Effector CD8-positive, alpha-beta T cell (primary cell): ENCODE results near the gene TUBA3E.
"Not testable (repeated sequence)": the region's sequence is repeated elsewhere in the genome, so short reads cannot be mapped to it uniquely, and the experiment has no call there.

Experiments
- DNase-seq: peaks from one replicate; lab custom pipeline; 2025; lab: John Stamatoyannopoulos, UW

Gene TUBA3E

DNA sequence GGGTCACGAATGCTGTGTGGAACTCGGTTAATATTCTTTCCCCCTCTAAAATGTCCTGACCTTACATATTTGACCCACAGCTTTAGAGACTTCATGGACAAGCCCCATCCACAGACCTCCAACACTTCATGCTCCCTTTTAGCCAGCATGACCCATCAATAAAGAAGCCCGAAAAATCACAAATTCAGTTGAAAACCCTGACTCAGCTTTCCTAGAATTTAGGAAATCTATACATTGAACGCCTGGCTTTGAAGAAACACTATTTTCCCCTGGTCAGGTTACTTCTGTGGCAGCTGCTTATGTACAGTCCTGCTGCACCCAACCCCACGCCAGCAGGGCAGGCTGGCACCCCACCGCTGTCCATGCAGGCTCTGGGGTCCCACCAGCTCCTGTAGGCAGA lies 6.9 kb downstream of the TUBA3E start:
- not testable (repeated sequence) for DNase-seq

DNA sequence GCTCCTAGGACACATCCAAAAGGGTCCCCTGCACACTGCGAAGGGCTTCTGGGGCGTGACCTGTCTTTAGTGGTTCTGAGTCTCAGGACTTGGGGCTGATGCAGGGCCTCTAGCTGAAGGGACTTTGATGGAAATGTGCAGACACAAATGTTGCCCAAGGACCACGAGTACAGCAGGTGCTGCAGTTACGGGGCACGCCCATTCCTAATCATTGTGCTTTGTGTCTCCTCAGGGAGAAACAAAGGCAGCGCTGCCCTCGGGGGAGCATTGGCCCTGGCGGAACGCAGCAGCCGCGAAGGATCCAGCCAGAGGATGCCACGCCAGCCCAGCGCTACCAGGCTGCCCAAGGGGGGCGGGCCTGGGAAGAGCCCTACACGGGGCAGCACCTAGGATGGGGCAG lies 8.0 kb downstream of the TUBA3E start:
- DNase-seq = no peak

DNA sequence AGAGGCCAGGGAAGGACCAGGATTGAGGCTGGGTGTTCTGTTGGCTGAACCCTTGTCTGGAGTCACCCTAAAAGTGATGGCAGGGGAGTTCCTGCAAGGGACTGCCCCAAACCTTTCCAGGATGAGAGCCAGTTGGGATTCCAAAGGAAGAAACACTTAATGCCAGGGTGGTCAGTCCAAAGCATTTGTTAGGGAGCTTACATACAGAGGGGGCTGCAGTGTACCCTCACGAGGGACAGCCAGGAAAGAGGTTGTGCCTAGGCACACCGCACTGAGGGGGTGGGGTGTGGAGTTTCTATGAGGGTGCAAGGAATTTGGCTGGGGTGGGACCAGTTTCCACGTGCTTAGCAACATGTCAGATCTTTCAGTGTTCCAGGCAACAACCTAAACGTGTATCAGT lies 9.3 kb downstream of the TUBA3E start:
- DNase-seq = not testable (repeated sequence)

DNA sequence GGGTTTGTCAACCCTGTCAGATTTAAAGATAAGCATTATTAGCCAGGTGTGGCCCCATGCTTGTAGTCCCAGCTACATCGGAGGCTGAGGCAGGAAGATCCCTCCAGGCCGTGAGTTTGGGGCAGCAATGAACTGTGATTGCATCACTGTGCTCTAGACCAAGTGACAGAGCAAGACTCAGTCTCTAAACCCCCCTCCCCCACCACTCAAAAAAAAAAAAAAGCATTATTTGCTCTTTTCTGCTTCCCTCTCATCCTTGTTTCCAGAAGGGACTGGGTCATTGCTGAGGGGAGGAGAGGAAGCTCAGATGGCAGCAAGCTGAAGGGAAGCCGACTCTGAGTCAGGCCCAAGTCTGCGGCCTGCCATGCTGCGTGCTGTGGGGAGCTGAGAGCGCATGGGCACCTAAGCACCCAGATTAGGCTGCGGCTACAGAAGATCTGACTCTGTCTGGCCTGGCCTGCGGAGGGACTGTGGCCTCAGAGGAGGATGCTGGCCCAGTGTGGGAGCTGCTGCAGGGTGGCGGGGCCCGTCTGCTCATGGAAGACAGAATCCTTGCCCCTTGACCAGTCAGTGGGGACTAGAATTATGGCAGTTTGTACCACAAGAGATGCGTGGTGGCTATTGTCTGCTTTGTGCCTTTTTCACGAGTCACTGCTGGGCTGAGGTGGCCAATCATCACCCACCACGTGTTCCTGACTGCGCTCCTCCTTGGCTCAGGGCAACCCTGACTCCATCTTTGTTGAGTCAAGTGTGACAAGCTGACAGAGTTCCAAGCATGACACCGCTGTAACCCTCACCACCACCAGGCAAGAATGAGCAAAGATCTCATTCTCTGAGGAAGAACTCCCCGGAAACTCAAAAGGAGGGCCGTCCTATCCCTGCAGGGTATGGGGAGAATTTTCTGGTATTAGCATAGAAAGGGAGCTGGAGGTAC lies 10.1 kb downstream of the TUBA3E start:
- not testable (repeated sequence) for DNase-seq

DNA sequence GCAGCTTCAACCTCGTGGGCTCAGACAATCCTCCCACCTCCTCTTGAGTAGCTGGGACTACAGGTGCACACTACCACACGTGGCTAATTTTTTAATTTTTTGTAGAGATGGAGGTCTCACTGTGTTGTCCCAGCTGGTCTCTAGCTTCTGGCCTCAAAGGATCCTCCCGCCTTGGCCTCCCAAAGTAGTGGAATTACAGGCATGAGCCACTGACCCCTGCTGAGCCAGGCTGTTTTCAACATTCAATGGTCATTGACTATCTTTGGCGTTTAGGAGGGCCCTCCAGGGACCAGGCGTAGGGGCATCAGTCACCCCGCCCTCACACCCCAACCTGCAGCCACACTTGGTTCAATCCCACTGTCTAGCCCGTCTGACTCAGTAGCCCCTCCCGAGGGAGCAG lies 11.0 kb downstream of the TUBA3E start:
- DNase-seq = no peak

DNA sequence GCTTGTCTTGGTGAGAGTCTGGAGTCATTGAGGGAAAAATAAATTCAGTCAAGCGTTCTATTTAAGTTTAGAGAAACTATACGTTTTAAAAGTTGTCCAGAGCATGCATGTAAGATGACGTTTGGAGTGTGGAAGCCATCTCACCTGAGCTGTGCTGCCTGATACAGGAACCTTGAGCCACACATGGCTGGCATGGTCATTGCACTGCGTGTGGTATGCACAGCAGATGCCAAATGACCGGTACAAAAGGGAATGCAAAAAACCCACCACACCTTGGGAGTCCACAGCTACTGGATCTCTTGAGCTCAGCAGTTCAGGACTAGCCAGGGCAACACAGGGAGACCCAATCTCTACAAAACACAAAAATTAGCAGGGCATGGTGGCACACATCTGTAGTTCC lies 11.8 kb downstream of the TUBA3E start:
- DNase-seq = no peak

DNA sequence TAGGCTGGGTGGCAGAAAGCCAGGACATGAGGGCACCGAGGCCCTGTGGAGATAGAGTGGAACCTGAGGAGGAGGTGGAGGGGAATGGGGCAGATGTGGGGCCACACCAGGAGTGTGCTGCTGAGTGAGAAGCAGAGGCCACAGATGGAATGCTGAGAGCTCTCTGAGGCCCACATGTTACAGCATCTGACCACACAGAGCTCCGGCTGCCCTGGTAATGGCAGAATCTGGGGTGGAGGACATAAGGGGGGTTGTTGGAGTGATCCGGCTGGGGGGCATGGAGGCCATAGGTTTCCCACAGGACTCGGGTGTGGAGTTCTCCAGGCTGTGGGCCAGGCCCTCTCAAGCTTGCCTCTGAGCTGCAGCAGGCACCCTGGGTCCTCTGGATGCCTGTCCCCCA lies 12.3 kb downstream of the TUBA3E start:
- DNase-seq = no peak

DNA sequence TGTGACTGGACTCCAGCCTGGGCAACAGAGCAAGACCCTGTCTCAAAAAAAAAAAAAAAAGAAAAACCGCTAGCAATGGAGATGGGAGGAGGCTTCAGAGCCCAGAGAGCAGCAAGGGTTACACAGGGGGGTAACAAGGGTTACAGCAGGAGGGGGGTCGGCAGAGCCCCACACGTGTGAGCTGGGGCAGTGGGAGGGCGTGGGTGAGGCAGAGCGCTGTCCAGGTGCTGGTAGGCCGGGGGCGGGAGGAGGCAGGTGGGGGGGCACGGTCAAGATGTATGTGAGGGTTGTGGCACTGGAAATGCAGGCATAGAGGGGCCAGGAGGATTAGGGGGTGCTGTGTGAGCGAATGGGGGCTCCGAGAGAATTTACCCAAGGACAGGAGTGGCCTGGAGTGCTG lies 12.8 kb downstream of the TUBA3E start:
- DNase-seq = no peak

DNA sequence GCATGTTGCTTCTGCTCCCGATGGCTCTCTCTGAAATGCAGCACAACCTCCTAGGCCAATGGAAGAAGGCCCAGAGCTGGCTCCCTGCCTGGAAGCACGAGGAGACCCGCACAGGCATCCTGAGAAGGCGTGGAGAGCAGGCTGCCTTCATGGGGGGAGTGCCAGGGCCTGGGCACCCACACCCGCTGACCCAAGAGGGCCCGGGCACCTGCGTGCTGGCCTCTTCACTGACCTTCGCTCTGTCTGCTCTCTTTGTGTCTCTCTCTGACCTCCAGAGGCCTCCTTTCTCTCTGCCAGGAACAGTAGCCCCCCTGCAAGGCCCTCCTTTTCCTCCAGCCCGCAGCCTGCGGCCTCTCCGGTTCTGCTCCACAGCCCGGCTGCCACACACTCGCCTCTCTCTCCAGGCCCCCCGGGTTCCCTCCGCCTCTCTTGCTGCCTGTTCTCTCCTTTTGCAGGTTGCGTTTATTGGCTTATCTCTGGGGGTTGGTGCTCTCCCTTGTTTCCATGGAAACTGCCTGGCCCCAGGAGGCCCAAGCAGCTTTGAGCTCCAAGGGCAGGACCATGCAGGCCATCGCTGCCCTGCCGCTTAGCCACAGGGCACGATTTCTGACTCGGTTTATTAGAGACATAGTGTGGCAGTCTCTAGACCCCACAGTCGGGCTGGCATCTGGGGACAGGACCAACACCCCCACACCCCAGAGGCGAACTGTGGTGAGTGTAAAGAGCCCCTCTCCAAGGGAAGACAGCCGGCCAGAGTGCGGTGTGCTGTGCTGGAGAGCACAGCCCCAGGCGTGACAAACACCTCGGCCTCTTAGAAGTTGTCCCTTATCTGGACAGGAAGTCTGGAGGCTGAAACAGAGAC lies 14.5 kb downstream of the TUBA3E start:
- no peak for DNase-seq

DNA sequence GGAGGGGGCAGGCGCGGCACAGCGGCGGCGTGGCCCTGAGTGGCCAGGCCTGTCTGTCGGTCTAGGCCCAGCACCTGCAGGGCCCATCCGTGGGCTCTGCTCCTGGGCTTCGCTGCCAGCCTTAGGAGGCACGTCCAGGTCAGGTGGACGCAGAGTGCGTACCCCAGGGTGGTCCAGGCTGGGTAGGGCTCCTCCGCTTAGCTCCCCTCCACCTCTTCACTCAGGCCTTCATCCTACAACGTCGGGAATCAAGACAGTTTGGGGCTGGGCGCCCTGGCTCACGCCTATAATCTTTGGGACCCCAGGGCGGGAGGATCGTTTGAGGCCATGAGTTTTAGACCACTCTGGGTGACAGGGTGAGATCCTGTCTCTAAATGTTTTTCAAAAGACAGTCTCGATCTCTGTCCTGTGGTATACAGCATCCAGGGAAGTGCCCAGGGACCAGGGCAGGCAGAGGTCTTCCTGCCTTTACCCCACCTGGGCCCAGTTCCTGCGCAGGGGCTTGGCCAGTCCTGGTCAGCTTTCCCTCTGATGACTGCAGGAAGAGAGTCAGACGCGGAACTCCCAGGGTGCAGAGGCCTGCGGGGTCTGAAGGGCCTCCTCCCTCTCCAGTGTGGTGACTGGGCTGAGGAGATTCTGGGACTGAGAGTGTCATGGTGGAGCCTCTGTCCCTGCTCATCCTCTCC lies 15.3 kb downstream of the TUBA3E start:
- DNase-seq = not testable (repeated sequence)

DNA sequence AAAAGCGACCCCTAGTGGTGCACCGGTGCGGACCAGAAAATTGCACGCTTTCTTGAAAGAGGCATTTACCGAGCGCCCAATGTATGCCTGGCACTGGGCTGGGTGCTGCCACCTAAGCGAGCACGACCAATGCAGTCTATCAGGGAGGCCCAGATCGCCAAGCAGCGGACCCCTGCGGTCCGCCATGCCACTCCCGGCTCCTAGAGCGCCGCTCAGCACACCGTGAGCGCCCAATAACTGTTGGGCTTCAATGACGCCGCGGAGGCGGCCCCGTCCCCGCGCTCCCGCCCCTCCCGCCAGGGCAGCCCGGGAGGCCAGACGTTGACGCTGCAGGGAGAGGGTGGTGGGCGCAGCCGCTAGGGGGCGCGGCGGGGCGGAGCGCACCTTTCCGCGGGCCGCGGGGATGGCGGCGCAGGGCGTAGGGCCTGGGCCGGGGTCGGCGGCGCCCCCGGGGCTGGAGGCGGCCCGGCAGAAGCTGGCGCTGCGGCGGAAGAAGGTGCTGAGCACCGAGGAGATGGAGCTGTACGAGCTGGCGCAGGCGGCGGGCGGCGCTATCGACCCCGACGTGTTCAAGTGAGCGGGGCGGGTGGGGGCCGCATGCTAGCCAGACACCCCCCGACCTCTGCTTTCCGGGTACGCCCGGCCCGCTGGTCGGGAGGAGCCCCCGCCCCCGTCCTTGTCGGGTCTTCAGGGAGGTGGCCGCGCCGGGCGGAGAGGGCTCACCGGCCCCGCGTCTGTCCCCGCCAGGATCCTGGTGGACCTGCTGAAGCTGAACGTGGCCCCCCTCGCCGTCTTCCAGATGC lies 16.2 kb downstream of the TUBA3E start, which contains the start of gene MZT2B:
TSS of gene MZT2B (plus strand) at position 383 of the 803 bp plus-strand sequence. CDS start at position 404, 21 bp downstream.
- peak; percentile 76 for DNase-seq

DNA sequence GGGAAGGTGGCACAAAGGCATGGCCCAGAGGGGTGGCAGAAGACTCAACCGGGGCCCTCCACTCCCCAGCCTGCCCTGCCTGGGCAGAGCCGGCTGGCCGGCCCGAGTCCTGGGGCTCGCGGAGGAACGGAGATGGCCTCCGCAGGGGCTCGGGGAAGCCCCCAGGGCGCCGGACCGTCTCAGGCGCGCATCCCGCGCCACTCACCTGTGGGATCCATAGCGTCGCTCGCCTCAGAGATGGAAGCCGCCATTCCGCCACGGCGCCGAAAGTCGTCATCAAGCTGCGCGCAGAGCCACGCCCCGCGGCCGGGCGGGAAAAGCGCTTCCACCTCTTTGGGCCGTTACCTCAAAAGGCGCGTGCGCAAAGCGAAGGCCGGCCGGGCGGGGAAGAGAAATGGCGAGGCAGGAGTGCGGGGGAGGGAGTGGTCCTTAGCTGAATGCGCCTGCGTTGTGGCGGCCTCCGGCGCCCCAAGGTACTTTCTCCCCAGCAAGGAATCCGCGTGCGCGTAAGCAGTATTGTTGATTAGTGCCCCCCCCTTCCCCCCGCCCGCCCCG lies 16.8 kb downstream of the TUBA3E start, which contains the start of gene SMPD4:
TSS of gene SMPD4 (minus strand) at position 278 of the 555 bp plus-strand sequence. CDS start 5,010 bp downstream, outside the sequence.
- peak; percentile 98 for DNase-seq

DNA sequence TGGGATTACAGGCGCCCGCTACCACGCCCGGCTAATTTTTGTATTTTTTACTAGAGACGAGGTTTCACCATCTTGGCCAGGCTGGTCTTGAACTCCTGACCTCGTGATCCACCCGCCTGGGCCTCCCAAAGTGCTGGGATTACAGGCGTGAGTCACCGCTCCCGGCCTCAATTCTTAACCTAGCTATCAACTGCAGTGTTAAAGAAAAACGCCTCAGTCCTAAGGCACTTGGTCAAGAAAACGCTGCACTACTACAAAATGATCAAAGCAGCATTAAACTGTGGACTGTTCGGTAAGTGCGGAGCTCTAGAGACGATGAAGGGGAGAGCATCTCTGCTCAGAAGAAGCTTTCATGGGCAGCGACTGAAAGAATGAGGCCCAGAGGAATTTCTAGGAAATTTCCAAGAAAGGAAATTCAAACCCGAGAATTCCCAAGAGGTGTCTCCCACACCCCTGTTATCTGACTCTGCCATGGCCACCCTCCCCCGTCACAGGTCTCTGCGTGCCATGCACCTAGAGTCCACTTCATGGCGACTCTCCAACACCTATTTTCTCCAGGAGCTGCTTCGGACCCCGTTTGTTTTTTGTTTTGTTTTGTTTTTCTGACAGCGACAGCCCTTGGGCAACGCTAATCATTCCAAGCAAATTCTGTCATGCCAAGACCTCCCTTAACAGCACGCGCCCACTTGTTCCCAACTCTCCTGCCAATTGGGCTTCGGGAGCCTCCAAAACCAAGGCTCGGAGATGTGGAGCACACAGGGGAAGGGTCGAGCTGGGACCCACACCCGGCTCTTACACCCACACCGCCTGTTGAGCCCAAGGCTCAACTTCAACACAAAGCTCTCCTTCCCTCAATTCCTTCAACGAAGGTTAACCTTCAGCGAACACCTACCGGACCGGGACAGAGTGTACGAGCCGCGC lies 17.6 kb downstream of the TUBA3E start:
- DNase-seq = not testable (repeated sequence)

DNA sequence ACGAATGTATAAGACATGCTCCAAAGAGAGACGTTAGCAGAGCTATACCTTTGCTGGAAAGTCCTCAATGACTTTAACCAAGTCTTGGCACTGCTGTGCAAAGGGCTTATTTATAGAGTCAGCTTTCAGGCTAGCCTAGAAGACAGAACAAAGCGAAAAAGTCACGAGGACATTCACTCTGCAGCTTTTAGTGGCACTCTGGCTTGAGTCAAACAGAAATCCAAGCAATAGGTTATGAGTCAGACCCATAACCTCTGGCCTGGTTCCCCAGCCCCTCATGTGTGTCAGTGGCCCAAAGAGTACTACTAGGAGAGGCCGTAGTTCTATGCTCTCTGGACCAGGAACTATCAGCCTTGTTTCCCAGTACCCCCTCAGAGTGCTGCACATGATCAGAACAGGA lies 23.4 kb downstream of the TUBA3E start:
- DNase-seq = not testable (repeated sequence)

DNA sequence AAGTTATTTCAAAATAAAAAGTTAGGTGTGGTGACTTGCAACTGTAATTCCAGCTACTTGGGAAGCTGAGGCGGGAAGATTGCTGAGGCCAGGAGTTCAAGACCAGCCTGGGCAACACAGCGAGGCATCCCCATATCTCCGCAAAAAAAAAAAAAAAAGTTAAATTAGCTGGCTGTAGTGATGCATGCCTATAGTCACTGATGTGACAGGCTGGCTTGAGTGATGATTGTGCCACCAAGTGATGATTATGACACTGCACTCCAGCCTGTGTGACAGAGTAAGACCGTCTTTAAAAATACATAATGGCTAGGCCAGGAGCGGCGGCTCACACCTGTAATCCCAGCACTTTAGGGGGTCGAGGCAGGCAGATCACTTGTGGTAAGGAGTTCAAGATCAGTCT lies 28.3 kb downstream of the TUBA3E start:
- no peak for DNase-seq

DNA sequence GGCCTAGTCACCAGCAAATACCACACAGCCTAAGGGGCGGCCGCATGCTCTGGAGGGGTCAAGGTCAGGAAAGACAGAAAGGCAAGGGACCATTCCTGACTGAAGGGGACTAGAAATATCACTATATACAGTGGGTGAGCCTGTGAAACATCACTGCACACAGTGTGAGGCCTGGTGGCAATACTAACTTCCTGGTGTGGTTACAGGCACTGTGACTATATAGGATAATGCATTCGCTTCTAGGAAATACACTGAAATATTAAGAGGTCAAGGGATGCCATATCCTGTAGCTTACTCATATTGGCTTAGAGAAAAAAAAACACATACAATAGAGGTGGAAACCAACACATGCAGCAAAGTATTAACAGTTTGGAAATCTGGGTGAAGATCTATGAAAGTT lies 29.1 kb downstream of the TUBA3E start:
- DNase-seq = not testable (repeated sequence)

DNA sequence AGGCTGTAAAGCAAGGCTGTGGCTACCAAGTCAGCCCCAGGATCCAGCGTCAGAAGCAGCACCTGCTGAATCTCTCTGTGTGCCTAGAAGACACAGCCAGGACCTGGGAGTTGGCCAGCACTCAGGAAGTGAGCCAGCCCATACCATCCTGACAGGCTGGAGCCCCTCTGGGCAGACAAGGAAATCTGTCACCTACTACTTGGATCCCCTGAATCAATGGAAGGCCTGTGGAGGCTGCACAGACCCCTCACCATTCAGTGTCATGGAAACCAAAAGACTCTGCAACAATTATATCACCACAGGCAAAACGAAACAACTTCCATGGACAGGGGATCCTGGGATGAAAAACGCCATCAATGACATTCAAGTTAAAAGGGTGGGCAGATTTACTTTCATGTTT lies 31.6 kb downstream of the TUBA3E start:
- DNase-seq = not testable (repeated sequence)

DNA sequence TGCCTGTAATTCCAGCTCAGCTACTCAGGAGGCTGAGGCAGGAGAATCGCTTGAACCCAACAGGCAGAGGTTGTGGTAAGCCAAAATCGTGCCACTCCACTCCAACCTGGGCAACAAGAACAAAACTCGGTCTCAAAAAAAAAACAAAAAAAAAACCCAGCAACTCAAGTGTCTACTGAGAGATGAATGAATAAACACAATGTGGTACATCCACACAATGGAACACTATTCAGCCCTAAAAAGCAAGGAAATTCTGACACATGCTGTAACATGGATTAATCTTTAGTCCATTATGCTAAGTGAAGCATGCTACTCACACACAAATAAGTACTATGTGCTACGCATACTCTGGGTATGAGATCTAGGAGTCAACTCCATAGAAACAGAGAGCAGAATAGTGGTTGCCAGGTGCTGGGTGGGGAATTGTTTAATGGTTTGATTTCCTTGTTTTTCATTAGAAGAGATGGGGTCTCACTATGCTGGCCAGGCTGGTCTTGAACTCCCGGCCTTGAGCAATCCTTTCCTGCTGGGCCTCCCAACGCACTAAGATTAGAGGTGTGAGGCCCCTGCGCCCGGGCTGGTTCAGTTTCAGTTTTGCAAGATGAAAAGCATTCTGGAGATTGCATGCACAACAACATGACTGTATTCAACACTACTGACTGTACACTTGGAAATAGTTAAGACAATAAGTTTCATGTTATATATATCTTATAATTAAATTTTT lies 32.8 kb downstream of the TUBA3E start:
- DNase-seq = no peak

DNA sequence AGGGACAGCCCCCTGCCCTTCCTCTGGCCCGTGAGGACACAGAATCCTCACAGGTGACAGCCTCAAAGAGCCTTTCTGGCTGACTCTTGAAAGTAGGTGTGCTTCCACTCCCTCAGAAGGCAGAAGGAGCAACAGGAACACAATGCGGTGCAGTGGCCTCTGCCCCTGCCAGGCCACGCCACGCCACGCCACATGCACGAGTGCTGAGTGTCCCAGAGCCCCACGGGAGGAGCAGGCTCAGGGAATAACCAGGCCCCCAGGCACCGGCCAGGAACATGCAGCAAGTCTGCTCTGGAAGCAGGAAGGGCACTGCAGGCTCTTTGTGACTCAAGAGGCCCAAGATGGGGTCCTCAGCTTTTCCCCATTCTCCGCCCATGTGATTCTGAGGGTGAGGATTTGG lies 35.3 kb downstream of the TUBA3E start:
- no peak for DNase-seq
